Measurements from ENCODE around the gene TMEM114.

- TF ChIP-seq CTCF (optimal IDR thresholded peaks at IDR 0.05 in 1 of 3, IDR thresholded peaks at IDR 0.05 in 1 of 3, conservative IDR thresholded peaks at IDR 0.05 in 1 of 3; ENCODE audit: extremely low read depth in 1 of 3, insufficient read depth in 2 of 3, low read length in 3 of 3) (no peak), EZH2 (IDR thresholded peaks at IDR 0.05; ENCODE audit: low read length) (peak; percentile 84)
These were observed at the start of gene TMEM114 for GRCh38 chr16:8589900-8590688.

Data from keratinocyte (primary cell).